ENCODE results near the gene STARD8.

The STARD8 gene

GRCh38 chrX:68754406-68754805, 106.9 kb downstream of the STARD8 start:
- DNase-seq, result no peak

DNA sequence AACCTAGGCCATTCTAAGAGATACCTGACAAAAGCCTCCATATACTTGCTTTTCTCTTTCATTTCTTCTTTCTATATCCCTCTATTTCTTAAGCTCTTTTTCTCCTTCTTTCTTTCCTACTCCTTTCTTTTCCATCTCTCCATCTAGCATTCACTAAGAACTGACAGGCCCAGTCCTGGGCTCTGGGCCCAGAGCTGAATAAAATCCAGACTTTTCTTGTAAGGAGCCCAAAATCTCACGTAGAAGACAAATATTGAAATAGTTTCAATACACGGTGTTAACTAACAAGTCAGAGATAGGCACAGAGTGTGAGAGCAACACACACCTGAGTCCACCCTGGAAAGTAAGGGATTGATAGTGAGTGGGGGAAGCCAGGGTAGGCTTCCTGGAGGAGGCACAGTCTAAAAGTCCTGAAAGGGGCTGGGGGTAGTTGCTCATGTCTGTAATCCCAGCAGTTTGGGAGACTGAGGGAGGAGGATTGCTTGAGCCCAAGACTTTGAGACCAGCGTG, 108.2 kb downstream of the STARD8 start:
- no peak for DNase-seq

GRCh38 chrX:68757331-68757730, 109.9 kb downstream of the STARD8 start:
- no peak for DNase-seq

- DNase-seq, result no peak
These were observed 110.3 kb downstream of the STARD8 start for GRCh38 chrX:68757731-68758130.

- no peak for DNase-seq
These were observed 111.2 kb downstream of the STARD8 start for GRCh38 chrX:68758671-68759070.

DNA sequence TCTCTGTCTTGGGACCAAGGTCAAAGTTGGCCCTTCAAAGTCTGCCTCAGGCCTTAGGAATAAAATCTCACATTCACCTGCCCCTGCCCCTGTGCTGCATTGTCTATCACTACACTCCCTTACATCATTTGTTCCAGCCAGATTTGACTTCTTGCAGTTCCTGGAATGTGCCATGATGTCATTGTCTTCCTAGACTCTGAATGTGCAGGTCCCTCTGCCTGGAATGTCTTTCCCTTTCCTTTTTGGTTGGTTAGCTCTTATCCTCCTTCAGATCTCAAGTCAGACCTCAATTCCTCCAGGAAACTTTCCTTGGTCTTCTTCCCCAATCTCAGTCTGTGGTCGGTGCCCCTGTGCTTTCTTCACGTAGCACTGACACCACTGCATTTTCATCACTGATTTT, 113.6 kb downstream of the STARD8 start:
- DNase-seq, result no peak

DNA sequence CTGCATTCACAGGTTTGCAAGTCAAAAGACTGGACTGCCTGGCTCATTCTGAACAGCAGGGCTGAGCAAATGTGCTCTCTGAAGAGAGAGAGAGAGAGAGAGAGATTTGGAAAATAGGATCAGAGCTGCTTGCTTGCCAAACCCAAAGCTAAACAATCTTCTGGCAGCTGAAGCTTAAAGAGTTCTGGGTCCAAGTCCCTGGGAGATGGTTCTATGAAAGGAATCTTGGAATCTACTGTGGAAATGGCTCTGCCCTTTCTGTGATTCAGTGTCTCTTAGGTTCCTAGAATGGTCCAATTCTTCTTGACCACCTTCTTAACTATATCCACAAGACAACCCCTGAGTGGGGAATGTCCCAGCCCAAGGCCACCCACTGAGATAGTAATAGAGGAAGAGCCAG, 115.3 kb downstream of the STARD8 start:
- no peak for DNase-seq

DNA sequence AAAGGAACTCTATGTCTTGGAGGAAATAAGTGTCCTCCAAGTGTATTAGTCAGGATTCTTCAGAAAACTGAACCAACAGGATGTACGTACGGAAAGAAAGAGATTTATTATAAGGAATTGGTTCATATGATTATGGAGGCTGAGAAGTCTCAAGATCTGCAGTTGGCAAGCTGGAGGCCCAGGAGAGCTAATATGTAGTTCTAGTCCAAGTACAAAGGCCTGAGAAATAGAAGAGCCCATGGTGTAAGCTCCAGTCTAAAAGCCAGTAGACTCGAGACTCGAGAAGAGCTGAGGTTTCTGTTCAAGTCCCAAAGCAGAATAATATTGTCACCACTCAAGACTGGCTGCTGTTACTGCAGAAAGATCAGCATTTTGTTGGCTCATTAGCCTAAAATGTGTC, 116.0 kb downstream of the STARD8 start:
- no peak for DNase-seq

Measured in stimulated activated naive CD4-positive, alpha-beta T cell treated with Interleukin-2 at 50 U/mL for 16 hours (primary cell).